ENCODE data around the gene SCART1. TPM values are rescaled to one million over a fixed set of nuclear protein-coding genes. Genes with fewer than 3 reads are reported as not detected.
"Not testable (repeated sequence)": the region's sequence is repeated elsewhere in the genome, so short reads cannot be mapped to it uniquely, and the experiment has no call there.

The SCART1 gene
- total RNA-seq, 1 donor from 2014 or later = 3.6 TPM

DNA sequence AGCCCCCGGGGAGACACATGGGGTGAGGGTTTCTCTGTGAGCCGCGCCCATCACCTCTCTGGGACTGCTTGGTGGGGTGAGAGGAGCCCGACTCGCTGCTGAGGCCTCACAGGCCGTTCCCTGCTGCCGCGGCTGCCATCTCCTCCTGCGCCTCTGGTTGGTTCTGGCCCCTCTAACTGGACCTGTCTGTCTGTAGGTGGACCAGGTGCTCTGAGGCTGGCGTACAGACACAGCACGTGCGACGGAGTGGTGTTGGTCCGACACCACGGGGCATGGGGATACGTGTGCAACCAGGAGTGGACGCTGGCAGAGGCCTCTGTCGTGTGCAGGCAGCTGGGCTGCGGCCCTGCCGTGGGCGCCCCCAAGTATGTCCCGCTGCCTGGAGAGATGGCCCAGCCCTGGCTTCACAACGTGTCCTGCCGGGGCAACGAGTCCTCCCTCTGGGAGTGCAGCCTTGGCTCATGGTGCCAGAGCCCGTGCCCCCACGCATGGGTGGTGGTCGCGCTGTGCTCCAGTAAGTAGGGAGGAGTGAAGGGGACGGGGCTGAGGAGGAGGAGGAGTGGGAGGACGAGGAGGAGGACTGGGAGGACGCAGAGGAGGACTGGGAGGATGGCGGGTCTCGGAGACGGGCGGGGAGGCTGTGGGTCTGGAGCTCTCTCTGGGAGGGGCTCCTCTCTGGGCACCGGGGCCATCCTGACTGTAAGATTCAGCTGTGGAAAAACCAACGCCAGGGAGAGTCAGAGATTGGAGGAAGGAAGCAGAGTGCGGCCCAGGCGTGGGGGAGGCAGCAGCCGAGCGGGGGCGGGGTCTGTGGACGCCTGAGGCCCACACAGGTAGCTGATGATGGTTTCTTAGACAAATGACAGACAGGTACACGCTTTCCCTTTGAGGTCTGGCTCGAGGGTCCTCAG is 2.6 kb downstream of the SCART1 start:
- peak; percentile 9 for DNase-seq (ENCODE audit: low spot score)

DNA sequence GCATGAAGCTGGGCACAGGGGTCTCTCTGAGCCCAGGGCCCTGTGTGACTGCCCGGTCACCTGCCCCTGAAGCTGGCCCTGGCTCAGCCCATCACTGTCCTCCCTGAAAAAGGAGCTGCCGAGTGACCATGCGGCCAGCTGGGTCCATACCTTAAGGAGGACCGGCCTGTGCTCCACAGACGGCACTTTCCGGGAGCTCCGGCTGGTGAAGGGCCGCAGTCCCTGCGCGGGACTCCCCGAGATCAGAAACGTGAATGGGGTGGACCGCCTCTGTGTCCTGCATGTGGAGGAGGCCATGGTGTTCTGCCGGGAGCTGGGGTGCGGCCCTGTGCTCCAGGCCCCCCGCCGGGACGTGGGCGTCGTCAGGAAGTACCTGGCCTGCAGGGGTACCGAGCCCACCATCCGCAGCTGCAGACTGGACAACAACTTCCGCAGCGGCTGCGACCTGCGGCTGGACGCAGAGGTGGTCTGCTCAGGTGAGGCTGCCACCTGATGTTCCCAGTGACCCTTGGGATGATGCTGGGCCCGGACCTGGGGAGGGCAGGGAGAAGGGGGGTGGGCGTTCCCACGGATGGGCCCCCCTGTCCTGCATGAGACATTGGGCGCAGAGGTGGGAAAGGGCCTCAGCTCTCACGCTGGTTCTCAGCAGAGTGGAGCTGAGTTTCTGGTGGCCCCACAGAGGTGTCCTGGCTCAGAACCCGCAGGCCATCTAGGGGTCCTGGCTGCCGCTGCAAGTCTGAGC is 3.5 kb downstream of the SCART1 start:
- DNase-seq (ENCODE audit: low spot score) = peak; percentile 5

DNA sequence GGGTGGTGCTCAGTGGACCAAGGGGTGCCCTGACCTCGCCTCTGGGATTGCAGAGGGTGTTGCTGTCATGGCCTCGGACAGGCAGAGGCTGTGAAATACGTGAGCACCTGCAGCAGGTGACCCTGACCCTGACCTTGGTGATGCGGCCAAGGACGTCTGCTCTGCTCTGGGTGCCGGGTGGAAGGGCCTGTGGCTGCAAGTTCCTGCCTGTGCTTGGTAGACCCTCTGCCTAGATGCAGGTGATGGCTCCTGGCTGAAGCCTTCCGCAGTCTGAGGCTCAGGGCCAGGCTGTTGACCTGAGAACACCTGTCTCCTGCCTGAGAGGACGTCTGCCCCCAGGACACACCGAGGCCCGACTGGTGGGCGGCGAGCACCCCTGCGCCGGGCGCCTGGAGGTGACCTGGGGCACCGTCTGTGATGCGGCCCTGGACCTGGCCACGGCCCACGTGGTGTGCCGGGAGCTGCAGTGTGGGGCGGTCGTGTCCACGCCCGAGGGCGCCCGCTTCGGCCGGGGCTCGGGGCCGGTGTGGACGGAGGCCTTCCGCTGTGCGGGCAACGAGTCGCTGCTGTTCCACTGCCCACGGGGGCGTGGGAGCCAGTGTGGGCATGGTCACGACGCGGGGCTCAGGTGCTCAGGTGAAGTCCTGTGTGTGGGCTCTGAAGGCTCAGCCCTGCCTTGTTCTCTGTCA is 4.4 kb downstream of the SCART1 start:
- DNase-seq (ENCODE audit: low spot score) = peak; percentile 8

DNA sequence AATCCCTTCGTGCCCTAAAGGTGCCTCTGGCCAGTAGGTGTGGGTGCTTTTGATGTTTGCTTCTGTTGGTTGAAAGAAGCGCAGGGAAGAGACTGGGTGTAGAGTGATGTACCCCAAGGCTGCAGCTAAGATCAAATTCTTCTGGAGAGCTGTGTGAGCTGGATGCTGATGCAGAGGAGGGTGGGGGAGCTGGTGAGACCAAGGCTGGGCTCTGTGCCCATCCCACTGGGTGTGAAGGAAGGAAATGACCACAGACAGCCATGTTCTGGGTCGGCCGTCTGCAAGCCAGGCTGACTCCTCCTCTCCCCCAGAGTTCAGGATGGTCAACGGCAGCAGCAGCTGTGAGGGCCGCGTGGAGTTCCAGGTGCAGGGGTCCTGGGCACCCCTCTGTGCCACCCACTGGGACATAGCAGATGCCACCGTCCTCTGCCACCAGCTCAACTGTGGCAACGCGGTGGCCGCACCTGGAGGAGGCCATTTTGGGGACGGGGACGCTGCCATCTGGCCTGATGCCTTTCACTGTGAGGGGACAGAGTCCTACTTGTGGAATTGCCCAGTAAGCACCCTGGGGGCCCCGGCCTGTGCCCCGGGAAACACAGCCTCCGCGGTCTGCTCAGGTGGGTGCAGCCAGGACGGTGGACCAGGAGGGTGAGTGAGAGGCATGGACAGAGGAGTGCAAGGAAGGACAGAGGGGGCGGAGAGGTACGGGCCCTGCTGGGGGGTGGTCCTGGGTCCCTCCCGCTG is 5.1 kb downstream of the SCART1 start:
- DNase-seq (ENCODE audit: low spot score) = peak; percentile 4

DNA sequence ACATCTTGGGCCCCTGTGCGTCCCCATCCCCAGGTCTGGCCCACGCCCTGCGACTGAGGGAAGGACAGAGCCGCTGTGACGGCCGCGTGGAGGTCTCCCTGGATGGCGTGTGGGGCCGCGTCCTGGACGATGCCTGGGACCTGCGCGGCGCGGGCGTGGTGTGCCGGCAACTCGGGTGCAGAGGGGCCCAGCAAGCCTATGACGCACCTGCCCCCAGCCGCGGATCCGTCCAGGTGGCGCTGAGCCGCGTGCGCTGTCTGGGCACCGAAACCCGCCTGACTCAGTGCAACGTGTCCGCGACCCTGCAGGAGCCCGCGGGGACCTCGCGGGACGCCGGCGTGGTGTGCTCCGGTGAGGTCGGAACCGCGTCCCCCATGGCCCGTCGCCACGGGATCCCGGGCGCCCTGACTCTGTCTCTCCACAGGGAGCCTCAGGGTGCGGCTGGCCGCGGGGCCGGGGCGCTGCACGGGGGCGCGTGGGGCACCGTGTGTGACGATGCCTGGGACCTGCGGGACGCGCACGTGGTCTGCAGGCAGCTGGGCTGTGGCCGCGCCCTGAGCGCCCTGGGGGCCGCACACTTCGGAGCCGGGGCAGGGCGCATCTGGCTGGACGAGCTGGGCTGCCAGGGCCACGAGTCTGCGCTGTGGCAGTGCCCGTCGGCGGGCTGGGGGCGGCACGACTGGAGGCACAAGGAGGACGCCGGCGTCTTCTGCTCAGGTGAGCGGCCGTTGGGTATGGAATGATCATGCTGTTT is 5.9 kb downstream of the SCART1 start:
- DNase-seq (ENCODE audit: low spot score) = peak; percentile 4

DNA sequence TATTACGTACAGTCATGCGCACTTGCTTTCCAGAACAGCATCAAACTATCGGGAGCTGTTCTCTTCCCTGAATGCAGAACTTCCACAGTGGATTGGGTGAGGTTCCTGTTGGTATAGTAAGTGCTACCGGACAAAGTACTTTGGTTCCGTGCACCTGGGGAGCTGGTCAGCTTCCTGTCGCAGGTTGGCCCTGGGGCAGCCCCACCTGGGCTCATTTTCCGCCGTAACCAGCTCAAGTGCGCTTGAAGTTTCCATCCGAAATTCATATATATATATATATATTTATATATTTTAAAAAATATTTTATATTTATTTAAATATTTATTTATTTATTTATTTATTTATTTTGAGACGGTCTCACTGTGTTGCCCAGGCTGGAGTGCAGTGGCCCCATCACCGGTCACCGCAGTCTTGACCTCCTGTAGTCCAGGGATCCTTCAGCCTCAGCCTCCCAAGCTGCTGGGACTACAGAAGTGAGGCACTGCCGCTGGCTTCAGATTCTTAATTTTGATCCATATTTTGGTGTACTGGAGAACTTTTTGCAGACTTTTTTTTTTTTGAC is 6.5 kb downstream of the SCART1 start:
- peak; percentile 4 for DNase-seq (ENCODE audit: low spot score)

DNA sequence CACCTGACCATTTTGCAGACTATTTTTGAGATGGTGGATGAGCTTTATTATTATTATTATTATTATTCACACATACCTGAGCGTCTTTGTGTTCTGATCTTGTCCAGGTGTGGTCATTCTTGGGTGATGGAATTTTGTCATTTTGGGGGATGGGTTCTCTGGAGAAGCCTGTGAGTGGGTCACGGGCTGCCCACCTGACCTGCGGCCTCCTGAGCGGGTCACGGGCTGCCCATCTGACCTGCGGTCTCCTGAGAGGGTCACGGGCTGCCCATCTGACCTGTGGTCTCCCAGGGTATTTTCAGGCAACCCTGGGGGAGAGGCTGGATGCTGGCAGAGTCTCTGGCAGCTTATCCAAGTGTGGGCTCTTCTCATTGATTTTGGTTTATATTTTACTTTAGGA is 7.3 kb downstream of the SCART1 start:
- DNase-seq (ENCODE audit: low spot score) = peak; percentile 5

DNA sequence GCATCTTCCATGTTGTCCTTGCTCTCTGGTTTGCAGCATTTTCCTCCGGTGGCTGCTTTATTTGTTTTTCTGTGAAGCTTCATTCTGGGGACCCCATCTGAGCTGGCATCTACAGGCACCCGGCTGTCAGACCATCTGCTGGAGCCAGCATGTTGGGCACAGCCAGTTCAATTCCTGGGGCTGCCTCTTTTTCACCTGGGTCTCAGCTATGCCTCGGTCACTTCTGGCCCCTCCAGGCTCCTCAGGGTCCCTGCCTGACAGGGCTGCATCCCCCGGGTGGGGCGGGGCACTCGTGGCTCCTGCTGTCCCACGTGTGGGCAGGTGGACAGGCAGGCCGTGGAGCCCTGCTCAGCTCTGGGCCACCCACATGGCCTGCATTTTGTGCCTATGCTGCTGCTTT is 8.1 kb downstream of the SCART1 start:
- DNase-seq (ENCODE audit: low spot score) = peak; percentile 6

DNA sequence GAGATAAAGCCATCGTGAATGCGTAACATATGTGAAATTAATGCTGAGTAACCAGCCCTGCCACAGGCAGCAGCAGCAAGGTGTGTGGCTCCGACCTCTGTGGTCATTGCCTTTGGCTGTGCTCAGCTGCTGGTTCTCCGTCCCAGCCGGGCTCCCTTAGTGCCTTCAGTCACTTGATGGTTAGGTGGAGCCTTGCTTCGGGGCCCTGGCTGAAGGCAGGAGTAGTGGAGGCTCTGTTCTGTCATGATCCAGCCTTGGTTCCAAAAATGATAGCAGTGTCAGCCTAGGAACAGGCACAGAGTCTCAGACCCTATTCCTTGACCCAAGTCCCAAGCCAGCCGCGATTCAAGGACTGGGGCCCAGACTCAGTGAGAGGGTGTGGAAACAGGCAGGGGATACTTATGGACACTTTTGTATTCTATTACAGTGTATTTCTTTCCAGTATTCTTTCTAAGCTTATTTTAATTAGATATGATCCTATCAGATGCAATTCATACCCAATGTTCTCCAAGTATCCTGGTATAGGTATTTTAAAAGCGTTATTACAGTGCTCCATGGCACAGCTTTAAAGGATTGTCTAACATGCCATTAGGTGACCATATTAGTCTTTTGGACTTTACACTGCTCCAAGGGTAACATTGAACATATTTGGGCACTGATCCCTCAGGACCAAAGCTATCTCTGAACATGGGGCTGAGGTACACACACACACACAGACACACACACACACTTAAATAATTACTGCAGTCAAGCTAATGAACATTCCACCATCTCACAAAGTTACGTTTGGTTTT is 9.0 kb downstream of the SCART1 start:
- peak; percentile 3 for DNase-seq (ENCODE audit: low spot score)

DNA sequence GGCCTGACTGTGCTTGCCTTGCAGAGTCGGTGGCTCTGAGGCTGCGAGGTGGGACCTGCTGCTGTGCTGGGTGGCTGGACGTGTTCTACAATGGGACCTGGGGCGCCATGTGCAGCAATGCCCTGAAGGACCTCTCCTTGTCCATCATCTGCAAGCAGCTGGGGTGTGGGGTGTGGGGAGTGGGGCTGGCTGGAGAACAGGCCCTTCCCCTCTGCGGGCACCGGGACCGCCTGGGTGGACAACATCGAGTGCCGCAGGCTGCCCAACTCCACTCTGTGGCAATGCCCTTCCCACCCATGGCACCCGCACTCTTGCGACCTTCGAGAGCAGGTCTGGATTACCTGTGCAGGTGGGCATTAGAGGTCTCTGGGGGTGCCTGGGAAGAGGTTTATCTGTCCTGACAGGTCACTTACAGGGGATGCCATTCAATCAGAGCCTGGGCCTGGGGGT is 10.9 kb downstream of the SCART1 start:
- DNase-seq (ENCODE audit: low spot score) = peak; percentile 5

DNA sequence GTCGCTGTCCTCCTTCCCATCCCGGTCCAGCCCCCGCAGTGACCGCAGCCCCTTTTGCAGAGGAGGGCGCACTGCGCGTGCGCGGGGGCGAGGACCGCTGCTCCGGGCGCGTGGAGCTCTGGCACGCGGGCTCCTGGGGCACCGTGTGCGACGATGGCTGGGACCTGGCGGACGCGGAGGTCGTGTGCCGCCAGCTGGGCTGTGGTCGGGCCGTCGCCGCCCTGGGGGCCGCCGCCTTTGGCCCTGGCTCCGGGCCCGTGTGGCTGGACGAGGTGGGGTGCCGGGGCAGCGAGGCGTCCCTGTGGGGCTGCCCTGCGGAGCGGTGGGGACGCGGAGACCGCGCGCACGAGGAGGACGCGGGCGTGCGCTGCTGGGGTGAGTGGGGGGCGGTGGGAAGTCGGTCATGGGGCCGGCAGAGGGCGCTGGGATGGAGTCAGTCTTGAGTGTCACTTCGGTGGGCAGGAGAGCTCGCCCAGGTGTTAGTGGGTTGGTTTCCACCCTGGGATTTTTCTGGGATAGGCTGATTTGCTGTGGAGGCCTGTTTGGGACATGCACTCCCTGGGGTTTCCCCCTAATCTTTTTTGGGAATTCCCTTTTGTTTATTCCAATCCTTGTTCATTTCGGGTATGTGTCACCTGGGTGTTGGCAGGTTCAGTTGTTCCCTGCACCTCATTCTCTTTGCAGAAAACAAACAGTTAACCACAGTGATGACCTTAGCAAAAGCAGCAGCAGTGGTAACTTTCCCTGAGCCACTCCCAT is 11.6 kb downstream of the SCART1 start:
- peak; percentile 3 for DNase-seq (ENCODE audit: low spot score)

DNA sequence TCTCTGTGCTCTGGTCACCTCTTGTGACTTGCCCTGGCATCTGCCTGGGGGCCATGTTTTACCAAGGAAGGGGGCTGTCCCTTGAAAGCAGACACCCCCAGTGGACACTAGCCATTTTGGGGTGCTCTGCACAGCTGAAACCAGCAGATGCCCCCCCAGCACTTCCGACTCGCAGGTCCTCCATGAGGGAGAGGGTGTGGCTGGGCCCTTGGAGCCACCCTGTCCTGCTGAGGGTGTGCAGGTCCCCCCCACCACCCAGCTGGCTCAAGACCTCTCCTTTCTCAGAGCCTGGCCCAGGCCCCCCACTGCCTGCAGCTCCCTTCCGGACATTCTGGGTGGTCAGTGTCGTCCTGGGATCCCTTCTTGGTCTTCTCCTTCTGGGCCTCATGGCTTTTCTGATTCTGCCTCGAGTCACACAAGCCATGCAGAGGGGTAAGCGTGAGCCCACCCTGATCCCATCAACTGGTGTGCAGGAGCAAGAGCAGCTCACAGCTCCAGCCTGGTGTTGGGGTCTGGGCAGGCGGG is 12.3 kb downstream of the SCART1 start:
- DNase-seq (ENCODE audit: low spot score) = peak; percentile 7

DNA sequence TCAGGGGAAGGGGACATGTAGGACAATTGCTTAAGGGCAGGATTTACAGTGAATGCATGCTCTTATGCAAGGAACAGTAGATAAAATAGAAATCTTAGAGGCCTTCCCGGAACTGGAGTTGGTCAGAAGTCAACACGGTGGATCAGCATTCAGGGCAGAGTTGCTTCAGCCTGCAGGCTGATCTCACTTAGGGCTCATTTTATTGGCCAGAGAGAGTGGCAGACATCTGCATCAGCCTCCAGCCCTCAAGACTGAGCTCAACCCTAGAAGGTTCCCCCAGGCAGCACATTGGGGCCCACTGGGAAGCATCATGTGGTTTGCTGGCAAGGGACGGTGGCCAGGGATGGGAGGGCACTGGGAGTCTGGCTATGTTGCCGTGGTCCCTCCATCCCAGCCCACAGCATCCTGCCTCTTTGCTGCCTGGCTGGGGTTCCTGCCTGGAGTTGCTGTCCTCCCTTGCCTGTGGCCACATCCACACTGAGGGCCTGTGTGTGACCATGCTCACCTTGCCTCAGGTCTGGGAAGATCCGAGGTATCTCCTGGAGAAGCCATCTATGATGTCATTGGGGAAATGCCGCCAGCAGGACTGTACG is 13.0 kb downstream of the SCART1 start:
- DNase-seq (ENCODE audit: low spot score) = peak; percentile 7

DNA sequence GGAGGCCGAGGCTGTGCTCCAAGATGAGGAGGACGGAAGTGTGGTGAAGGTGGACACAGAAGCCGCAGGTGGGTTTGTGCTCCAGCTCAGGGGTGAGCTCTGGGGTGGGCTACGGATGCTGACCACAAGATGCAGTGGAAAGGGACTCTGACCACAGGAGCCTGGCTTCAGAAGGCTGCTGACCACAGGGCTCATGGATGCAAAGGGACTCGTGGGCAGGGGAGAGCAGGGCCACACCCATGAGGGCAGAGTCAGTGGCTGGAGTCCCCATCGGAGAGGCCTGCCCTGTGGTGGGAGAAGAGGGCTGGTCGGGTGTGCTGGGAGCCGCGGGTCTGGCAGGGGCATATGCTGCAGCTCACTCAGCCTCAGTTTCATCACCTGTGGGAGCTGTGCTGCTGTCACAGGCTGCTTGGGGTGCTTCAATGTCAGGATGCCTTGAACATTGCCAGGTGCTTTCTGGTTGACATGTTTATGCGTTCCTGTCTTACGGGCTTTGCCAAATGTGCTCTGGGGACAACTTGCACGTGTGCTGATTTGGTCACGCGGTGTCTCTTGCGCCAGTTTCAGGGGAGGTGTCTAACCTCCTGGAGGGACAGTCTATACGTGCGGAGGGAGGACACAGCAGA is 13.7 kb downstream of the SCART1 start:
- no peak for DNase-seq (ENCODE audit: low spot score)

DNA sequence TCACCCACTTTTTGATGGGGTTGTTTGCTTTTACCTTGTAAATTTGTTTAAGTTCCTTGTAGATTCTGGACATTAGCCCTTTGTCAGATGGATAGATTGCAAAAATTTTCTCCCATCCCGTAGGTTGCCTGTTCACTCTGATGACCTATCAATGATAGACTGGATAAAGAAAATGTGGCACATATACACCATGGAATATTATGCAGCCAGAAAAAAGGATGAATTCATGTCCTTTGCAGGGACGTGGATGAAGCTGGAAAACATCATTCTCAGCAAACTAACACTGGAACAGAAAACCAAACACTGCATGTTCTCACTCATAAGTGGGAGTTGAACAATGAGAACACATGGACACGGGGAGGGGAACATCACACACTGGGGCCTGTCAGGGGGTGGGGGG is 15.5 kb downstream of the SCART1 start:
- not testable (repeated sequence) for DNase-seq (ENCODE audit: low spot score)

DNA sequence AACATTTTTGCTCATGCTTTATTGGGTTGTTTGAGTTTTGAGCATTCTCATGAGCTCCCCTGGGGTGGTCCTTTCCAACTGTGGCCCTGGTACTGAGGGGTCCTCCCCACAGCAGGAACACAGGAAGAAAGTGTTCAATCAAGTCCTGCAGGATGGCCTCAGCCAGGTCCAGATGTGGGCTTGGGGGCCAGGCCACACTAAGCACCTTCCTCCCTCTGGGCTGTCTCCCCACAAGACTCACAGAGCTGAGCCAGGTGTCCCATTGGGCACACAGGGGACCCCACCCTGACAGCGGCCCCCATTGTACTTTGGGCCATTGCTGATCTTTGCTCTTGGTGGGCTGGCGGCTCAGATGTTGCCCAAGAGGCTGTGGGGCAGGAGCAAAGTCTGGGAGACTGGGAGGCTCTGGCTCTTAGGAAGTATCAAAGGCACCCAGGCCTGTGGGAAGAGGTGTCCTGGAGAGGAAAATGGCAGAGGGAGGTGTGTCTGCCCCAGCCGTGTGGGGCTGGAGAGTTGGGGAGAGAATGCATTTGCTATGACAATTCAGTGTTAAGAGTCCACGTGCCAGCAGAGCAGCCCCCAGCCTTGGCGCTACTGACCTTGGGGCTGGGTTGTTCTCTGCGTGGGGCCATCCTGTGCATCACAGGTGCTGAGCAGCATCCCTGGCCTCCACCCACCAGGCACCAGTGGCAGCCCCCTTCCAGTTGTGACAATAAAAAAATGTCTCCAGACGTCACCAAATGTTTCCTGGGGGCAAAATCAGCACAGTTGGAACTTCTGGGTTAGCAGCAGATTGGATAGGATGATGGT is 17.8 kb downstream of the SCART1 start:
- no peak for DNase-seq (ENCODE audit: low spot score)

DNA sequence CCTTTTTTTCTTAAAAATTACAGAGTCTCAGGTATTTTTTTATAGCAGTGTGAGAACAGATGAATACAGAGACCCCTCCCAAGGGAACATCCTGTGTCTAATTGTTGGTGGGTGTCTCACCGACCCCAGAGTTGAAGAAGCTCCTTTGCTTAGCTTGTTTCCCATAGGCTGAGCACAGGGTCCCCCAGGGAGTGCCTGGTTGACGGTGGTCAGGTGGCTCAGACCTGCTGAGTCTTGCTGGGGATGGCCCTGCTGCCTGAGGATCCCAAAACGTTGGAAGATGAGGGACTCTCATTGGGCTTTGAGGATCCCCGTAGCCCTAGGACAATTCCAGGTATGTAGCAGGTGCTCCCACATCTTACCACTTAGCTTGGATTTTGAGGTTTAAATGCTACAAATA is 19.5 kb downstream of the SCART1 start:
- no peak for DNase-seq (ENCODE audit: low spot score)

Data from mucosa of gallbladder (tissue), 1 donor.